GM12878 (cell line): ENCODE results near the gene LVRN. TPM values are rescaled to one million over a fixed set of nuclear protein-coding genes. Genes with fewer than 3 reads are reported as not detected.

Source experiments
- ATAC-seq: fragments of 200-7000 bp; cut with Tn5 transposase; 3 replicates; pipeline ENCODE4 v1.9.1; 2020; ENCODE audit warnings: mild to moderate bottlenecking, moderate library complexity
- BruUV-seq: library from RNA; stranded (reverse); fragments of 400-500 nt; replicated peaks from 2 replicates; lab custom pipeline; 2021; lab: Mats Ljungman, UMichigan
- CTCF ChIA-PET: fragments of 300-600 bp; sonication (Branson Sonifier 250); formaldehyde crosslinking; extraction: SDS; loops from one replicate; lab custom pipeline; 2021; ENCODE audit warnings: inconsistent platforms; lab: Yijun Ruan, JAX
- POLR2A ChIA-PET: fragments of 350-600 bp; formaldehyde crosslinking; extraction: SDS; loops from one replicate; lab custom pipeline; 2021; ENCODE audit warnings: inconsistent platforms; lab: Charles Lee
- RAD21 ChIA-PET: fragments of 300-600 bp; sonication (Branson Sonifier 250); formaldehyde crosslinking; loops from one replicate; lab custom pipeline; 2023; ENCODE audit warnings: antibody characterized with exemption; ENCODE audit not compliant: unreplicated experiment; lab: Charles Lee
- SMC1A ChIA-PET: fragments of 300-600 bp; sonication (Branson Sonifier 250); formaldehyde crosslinking; loops from one replicate; lab custom pipeline; 2023; ENCODE audit not compliant: unreplicated experiment, uncharacterized antibody; lab: Charles Lee
- DNase-seq: peaks from one replicate; pipeline ENCODE4 v3.0.0-alpha.2; 2011; ENCODE audit warnings: low read depth, low spot score
- FAIRE-seq: peaks from 3 replicates; lab custom pipeline; 2011; peaks lifted over from hg19 to GRCh38; lab: Jason Lieb, UNC
- H2AFZ ChIP-seq: 2 replicates; pipeline ENCODE4 v1.6.0; 2011; ENCODE audit warnings: low read depth, low read length, control low read depth; ENCODE audit not compliant: control insufficient read depth
- H3K27ac ChIP-seq: 2 replicates; pipeline ENCODE4 v1.5.1; 2011; ENCODE audit warnings: control low read depth; ENCODE audit not compliant: control insufficient read depth, insufficient read depth
- H3K27me3 ChIP-seq, 2 experiments: replicated peaks in 1 of 2; 2 replicates each; pipeline versions ENCODE4 v1.6.0 to v1.6.1; 2011; ENCODE audit warnings: low read length in 1 of 2; ENCODE audit not compliant: control insufficient read depth in 2 of 2, insufficient read depth in 2 of 2
- H3K36me3 ChIP-seq, 2 experiments: 2 replicates each; pipeline ENCODE4 v1.5.1; 2011; ENCODE audit warnings: low read length in 1 of 2; ENCODE audit not compliant: control insufficient read depth in 2 of 2, insufficient read depth in 2 of 2
- H3K4me1 ChIP-seq: 2 replicates; pipeline ENCODE4 v1.6.1; 2011; ENCODE audit warnings: mild to moderate bottlenecking, low read length, moderate library complexity, mixed read lengths; ENCODE audit not compliant: control insufficient read depth, insufficient read depth
- H3K4me2 ChIP-seq: 2 replicates; pipeline ENCODE4 v1.6.0; 2011; ENCODE audit warnings: control low read depth; ENCODE audit not compliant: control insufficient read depth, insufficient read depth
- H3K4me3 ChIP-seq: fragments of 200-600 bp; sonication (generic); 2 replicates; pipeline ENCODE4 v1.5.1; 2016
- H3K79me2 ChIP-seq: 2 replicates; pipeline ENCODE4 v1.6.0; 2011; ENCODE audit warnings: low read length; ENCODE audit not compliant: control insufficient read depth, insufficient read depth
- H3K9ac ChIP-seq: 2 replicates; pipeline ENCODE4 v1.8.0; 2011; ENCODE audit warnings: low read length, control low read depth, mixed read lengths; ENCODE audit not compliant: control insufficient read depth, insufficient read depth
- H3K9me3 ChIP-seq: replicated peaks from 3 replicates; pipeline ENCODE4 v1.5.1; 2011; ENCODE audit warnings: mild to moderate bottlenecking, low read length; ENCODE audit not compliant: control insufficient read depth, insufficient read depth
- H4K20me1 ChIP-seq: 2 replicates; pipeline ENCODE4 v1.6.0; 2011; ENCODE audit not compliant: control insufficient read depth, insufficient read depth
- CBX3 ChIP-seq: fragments of 200-600 bp; sonication (generic); IDR thresholded peaks from 2 replicates; pipeline ENCODE4 v1.6.1; 2016; ENCODE audit warnings: low read depth, borderline replicate concordance
- CHD4 ChIP-seq: fragments of 200-600 bp; sonication (generic); IDR thresholded peaks from 2 replicates; pipeline ENCODE4 v1.6.1; 2016; ENCODE audit warnings: mild to moderate bottlenecking
- EGR1 ChIP-seq, 2 experiments: IDR thresholded peaks; 1 replicate in 1 of 2; 2 replicates in 1 of 2; pipeline ENCODE4 v1.6.1; 2011 to 2012; ENCODE audit warnings: low read depth in 2 of 2, low read length in 2 of 2, borderline replicate concordance in 1 of 2, mild to moderate bottlenecking in 1 of 2, moderate library complexity in 1 of 2
- FOXM1 ChIP-seq: IDR thresholded peaks from 2 replicates; pipeline ENCODE4 v1.6.1; 2012; ENCODE audit warnings: low read depth, mild to moderate bottlenecking, inconsistent platforms, low read length, moderate library complexity
- HDAC2 ChIP-seq: fragments of 200-600 bp; sonication (generic); IDR thresholded peaks from 2 replicates; pipeline ENCODE4 v1.6.1; 2017
- JUNB ChIP-seq: IDR thresholded peaks from 2 replicates; pipeline ENCODE4 v1.6.1; 2016; ENCODE audit warnings: antibody characterized with exemption, mild to moderate bottlenecking
- JUND ChIP-seq: IDR thresholded peaks from 2 replicates; pipeline ENCODE4 v1.6.1; 2012; ENCODE audit warnings: low read depth, mild to moderate bottlenecking, low read length, improper control_type of control experiment, moderate library complexity
- MEF2B ChIP-seq: fragments of 450-650 bp; IDR thresholded peaks from 2 replicates; pipeline ENCODE4 v1.6.1; 2018; ENCODE audit warnings: mild to moderate bottlenecking, moderate library complexity; ENCODE audit not compliant: partially characterized antibody, poor library complexity, severe bottlenecking
- MTA2 ChIP-seq: fragments of 450-650 bp; IDR thresholded peaks from 2 replicates; pipeline ENCODE4 v1.6.1; 2016; ENCODE audit warnings: low read depth, mild to moderate bottlenecking, moderate library complexity
- NFXL1 ChIP-seq: fragments of 450-650 bp; IDR thresholded peaks from 2 replicates; pipeline ENCODE4 v1.6.1; 2017; ENCODE audit warnings: antibody characterized with exemption, mild to moderate bottlenecking, borderline replicate concordance
- NFYB ChIP-seq: IDR thresholded peaks from 2 replicates; pipeline ENCODE4 v1.6.1; 2011; ENCODE audit warnings: low read depth, mild to moderate bottlenecking, low read length, improper control_type of control experiment, moderate library complexity; ENCODE audit not compliant: insufficient read depth
- POLR2AphosphoS2 ChIP-seq: IDR thresholded peaks from 2 replicates; pipeline ENCODE4 v1.6.1; 2011; ENCODE audit warnings: low read depth, mild to moderate bottlenecking, low read length, improper control_type of control experiment, moderate library complexity
- SKIL ChIP-seq: fragments of 450-650 bp; IDR thresholded peaks from 2 replicates; pipeline ENCODE4 v1.6.1; 2017; ENCODE audit warnings: mild to moderate bottlenecking, low read depth, inconsistent platforms; ENCODE audit not compliant: poor library complexity, severe bottlenecking
- SUZ12 ChIP-seq: fragments of 200-600 bp; sonication (generic); IDR thresholded peaks from one replicate; pipeline ENCODE4 v1.6.1; 2018; ENCODE audit warnings: antibody characterized with exemption, mild to moderate bottlenecking; ENCODE audit not compliant: unreplicated experiment
- WRNIP1 ChIP-seq: IDR thresholded peaks from 2 replicates; pipeline ENCODE4 v1.6.1; 2011; ENCODE audit warnings: low read depth, low read length, improper control_type of control experiment, borderline replicate concordance
- YBX1 ChIP-seq: fragments of 450-650 bp; IDR thresholded peaks from 2 replicates; pipeline ENCODE4 v1.6.1; 2016; ENCODE audit warnings: antibody characterized with exemption
- WGBS: methylation state at CpG from one replicate; pipeline ENCODE4 v1.1.6; 2016; ENCODE audit warnings: low lambda C conversion rate; ENCODE audit not compliant: insufficient replicate concordance, insufficient coverage; ENCODE audit errors: missing lambda C conversion rate; 5-methylcytosine and 5-hydroxymethylcytosine counted together
- in situ Hi-C: fragments of 300-500 bp; cut with MboI; formaldehyde crosslinking; loops from 9 replicates; pipeline ENCODE4 v1.14.3; 2018; ENCODE audit warnings: mixed read lengths
- intact Hi-C: fragments of 100-400 bp; cut with micrococcal nuclease; formaldehyde crosslinking; loops from one replicate; pipeline ENCODE4 v1.14.2; 2022; ENCODE audit not compliant: unreplicated experiment
- polyA plus RNA-seq, 11 experiments: library from polyadenylated mRNA; depleted of rRNA in 4 of 11; unstranded in 6 of 11; stranded (reverse) in 5 of 11; fragments of >200 nt; fragmentation: Nextera tagmentation in 4 of 11; fragmentation: Illumina TruSeq in 1 of 11; extraction: Ambion mirVana in 4 of 11; extraction: Trizol in 1 of 11; gene quantifications; 1 replicate in 1 of 11; 2 replicates in 10 of 11; pipeline versions ENCODE4 v1.2.1 to v1.2.3, GENCODE V29; 2011 to 2016; ENCODE audit warnings: inconsistent platforms in 2 of 11, missing spikeins in 2 of 11, low read depth in 1 of 11
- total RNA-seq, 4 experiments: library from RNA; depleted of rRNA in 3 of 4; stranded (reverse); fragments of >200 nt in 3 of 4; fragmentation: Illumina TruSeq in 1 of 4; extraction: Trizol in 1 of 4; gene quantifications; 2 replicates each; pipeline versions ENCODE4 v1.2.1 to v1.2.3, GENCODE V29; 2013 to 2021
- TF ChIP-seq, protein P1 (sequence below): fragments of 450-650 bp; formaldehyde crosslinking; IDR thresholded peaks from 2 replicates; pipeline ENCODE4 v1.4.0; 2020; ENCODE audit warnings: mild to moderate bottlenecking, moderate library complexity
- TF ChIP-seq, protein P2 (sequence below): IDR thresholded peaks from 2 replicates; pipeline ENCODE4 v1.6.1; 2012; ENCODE audit warnings: low read depth, low read length, improper control_type of control experiment
- TF ChIP-seq, protein P3 (sequence below): IDR thresholded peaks from 2 replicates; pipeline ENCODE4 v1.6.1; 2011; ENCODE audit warnings: mild to moderate bottlenecking, low read depth, low read length, moderate library complexity; ENCODE audit not compliant: insufficient replicate concordance

The LVRN gene
- total and polyA plus RNA-seq, 10 of the 15 experiments (the other 5 are each of a cell fraction or from before 2014, with no cell fraction given), result 0.04 to 0.87 (median 0.11) TPM; not detected in 4

GRCh38 chr5:115944501-115944900 is 17.8 kb upstream of the LVRN start:
- Histone ChIP-seq H3K4me3 (no peak overlapping the region), H3K9ac (no peak overlapping the region), H3K27me3 (no peaks in the 10 kb centered on the region; a peak in 1 of 4 replicates), H3K79me2 (no peaks in the 10 kb centered on the region), H4K20me1 (no peaks in the 10 kb centered on the region), H3K4me2 (no peak overlapping the region), H3K9me3 (no peaks in the 10 kb centered on the region), H3K36me3 (no peaks in the 10 kb centered on the region), H3K27ac (no peak overlapping the region), H2AFZ (no peak overlapping the region)
- POLR2A ChIA-PET, result no interaction called here
- ATAC-seq, result no peak
- FAIRE-seq, result no peak
- DNase-seq, result no peak
- WGBS, result 39% methylated on average over 3 of the region's 3 CpGs
- no TSS peak for BruUV-seq
- CTCF ChIA-PET, result interaction anchor here (0.8 kb wide), 1 partner anchor 51 kb away, joined by 3 read pairs; no protein-coding TSS in a partner anchor
- intact Hi-C loops (no loop called here), in situ Hi-C loops (no loop called here)
- TF ChIP-seq FOXM1 (no peak), CHD4 (no peak), CBX3 (no peak), POLR2AphosphoS2 (no peak), MEF2B (no peak), JUNB (no peak), WRNIP1 (no peak), SUZ12 (no peak), EGR1 (IDR thresholded peaks at IDR 0.05; ENCODE audit: borderline replicate concordance in 1 of 2, low read depth in 2 of 2, low read length in 2 of 2) (no peak), HDAC2 (no peak), MTA2 (no peak), YBX1 (no peak), NFXL1 (no peak), SKIL (no peak), JUND (no peak), NFYB (no peak)
- TF ChIP-seq, protein P1, sequence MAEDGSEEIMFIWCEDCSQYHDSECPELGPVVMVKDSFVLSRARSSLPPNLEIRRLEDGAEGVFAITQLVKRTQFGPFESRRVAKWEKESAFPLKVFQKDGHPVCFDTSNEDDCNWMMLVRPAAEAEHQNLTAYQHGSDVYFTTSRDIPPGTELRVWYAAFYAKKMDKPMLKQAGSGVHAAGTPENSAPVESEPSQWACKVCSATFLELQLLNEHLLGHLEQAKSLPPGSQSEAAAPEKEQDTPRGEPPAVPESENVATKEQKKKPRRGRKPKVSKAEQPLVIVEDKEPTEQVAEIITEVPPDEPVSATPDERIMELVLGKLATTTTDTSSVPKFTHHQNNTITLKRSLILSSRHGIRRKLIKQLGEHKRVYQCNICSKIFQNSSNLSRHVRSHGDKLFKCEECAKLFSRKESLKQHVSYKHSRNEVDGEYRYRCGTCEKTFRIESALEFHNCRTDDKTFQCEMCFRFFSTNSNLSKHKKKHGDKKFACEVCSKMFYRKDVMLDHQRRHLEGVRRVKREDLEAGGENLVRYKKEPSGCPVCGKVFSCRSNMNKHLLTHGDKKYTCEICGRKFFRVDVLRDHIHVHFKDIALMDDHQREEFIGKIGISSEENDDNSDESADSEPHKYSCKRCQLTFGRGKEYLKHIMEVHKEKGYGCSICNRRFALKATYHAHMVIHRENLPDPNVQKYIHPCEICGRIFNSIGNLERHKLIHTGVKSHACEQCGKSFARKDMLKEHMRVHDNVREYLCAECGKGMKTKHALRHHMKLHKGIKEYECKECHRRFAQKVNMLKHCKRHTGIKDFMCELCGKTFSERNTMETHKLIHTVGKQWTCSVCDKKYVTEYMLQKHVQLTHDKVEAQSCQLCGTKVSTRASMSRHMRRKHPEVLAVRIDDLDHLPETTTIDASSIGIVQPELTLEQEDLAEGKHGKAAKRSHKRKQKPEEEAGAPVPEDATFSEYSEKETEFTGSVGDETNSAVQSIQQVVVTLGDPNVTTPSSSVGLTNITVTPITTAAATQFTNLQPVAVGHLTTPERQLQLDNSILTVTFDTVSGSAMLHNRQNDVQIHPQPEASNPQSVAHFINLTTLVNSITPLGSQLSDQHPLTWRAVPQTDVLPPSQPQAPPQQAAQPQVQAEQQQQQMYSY, result no peak
- TF ChIP-seq, protein P2, sequence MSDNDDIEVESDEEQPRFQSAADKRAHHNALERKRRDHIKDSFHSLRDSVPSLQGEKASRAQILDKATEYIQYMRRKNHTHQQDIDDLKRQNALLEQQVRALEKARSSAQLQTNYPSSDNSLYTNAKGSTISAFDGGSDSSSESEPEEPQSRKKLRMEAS, result no peak
- TF ChIP-seq, protein P3, sequence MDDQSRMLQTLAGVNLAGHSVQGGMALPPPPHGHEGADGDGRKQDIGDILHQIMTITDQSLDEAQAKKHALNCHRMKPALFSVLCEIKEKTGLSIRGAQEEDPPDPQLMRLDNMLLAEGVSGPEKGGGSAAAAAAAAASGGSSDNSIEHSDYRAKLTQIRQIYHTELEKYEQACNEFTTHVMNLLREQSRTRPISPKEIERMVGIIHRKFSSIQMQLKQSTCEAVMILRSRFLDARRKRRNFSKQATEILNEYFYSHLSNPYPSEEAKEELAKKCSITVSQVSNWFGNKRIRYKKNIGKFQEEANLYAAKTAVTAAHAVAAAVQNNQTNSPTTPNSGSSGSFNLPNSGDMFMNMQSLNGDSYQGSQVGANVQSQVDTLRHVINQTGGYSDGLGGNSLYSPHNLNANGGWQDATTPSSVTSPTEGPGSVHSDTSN, result no peak
- TF ChIP-seq, all 136 proteins: peak for 0
- H3K4me1 ChIP-seq, result no peaks in the 10 kb centered on the region
- ChIA-PET RAD21 (no interaction called here), SMC1A (no interaction called here)
